ENCODE measurements around the gene NUDT1. TPM values are rescaled to one million over a fixed set of nuclear protein-coding genes. Genes with fewer than 3 reads are reported as not detected.

The NUDT1 gene
- total RNA-seq, 1 experiment from 2014 or later, result 47.4 TPM

GRCh38 chr7:2196381-2197378 lies 45.3 kb upstream of the NUDT1 start:
- no peak for DNase-seq (ENCODE audit: low read depth, low spot score)
- Histone ChIP-seq H3K79me2 (ENCODE audit: insufficient read depth, low read length) (peaks cover 8% of the 10 kb centered on the region), H3K4me3 (replicated peaks in 1 of 2; ENCODE audit: low read depth in 1 of 2, low read length in 2 of 2) (no peak overlapping the region), H3K9me2 (ENCODE audit: insufficient read depth) (no peaks in the 10 kb centered on the region), H3K9me3 (ENCODE audit: control insufficient read depth in 1 of 2, insufficient read depth in 1 of 2, low read depth in 1 of 2, low read length in 2 of 2) (peaks cover 0 to 11% of the 10 kb centered on the region in 2 experiments; a peak in 2 of 4 replicates), H3K9ac (ENCODE audit: low read length) (no peak overlapping the region), H3K36me3 (ENCODE audit: control insufficient read depth in 1 of 2, insufficient read depth in 2 of 2, low read length in 2 of 2) (peaks cover 3 to 28% of the 10 kb centered on the region in 2 experiments), H3K4me1 (ENCODE audit: control insufficient read depth in 1 of 2, insufficient read depth in 2 of 2, low read length in 2 of 2) (no peaks in the 10 kb centered on the region), H4K20me1 (ENCODE audit: insufficient read depth) (no peaks in the 10 kb centered on the region), H3K27ac (ENCODE audit: low read depth, low read length) (no peak overlapping the region), H3K4me2 (ENCODE audit: low read length) (no peak overlapping the region), H2AFZ (ENCODE audit: low read depth, low read length, poor library complexity, severe bottlenecking) (no peak overlapping the region), H3K27me3 (ENCODE audit: insufficient read depth, low read length) (no peaks in the 10 kb centered on the region)
- TF ChIP-seq SRF (IDR thresholded peaks at IDR 0.05; ENCODE audit: low read depth) (no peak), TCF7L2 (IDR thresholded peaks at IDR 0.05; ENCODE audit: borderline replicate concordance, extremely low read depth, insufficient read depth, insufficient read length) (no peak), SIN3A (IDR thresholded peaks at IDR 0.05; ENCODE audit: low read depth) (no peak), EGR1 (IDR thresholded peaks at IDR 0.05; ENCODE audit: low read depth) (no peak), POLR2AphosphoS5 (IDR thresholded peaks at IDR 0.05; ENCODE audit: low read depth, low read length) (no peak), EZH2 (IDR thresholded peaks at IDR 0.05) (no peak)
- ChIA-PET CTCF (no interaction called here), POLR2A (no interaction called here), RAD21 (ENCODE audit: low non-redundant PET in 1 of 2, low total read pairs in 2 of 2, uncharacterized antibody in 2 of 2, unreplicated experiment in 2 of 2) (no interaction called here)
- BruUV-seq (replicated peaks), result no TSS peak
- intact Hi-C loops (cut with micrococcal nuclease), result no loop called here
- ATAC-seq, result no peak

- Histone ChIP-seq H3K9me2 (ENCODE audit: insufficient read depth) (no peaks in the 10 kb centered on the region), H3K4me3 (replicated peaks in 1 of 2; ENCODE audit: low read depth in 1 of 2, low read length in 2 of 2) (no peak overlapping the region), H3K9me3 (ENCODE audit: control insufficient read depth in 1 of 2, insufficient read depth in 1 of 2, low read depth in 1 of 2, low read length in 2 of 2) (peaks cover 0 to 11% of the 10 kb centered on the region in 2 experiments; a peak in 2 of 4 replicates), H2AFZ (ENCODE audit: low read depth, low read length, poor library complexity, severe bottlenecking) (no peak overlapping the region), H3K9ac (ENCODE audit: low read length) (no peak overlapping the region), H3K27me3 (ENCODE audit: insufficient read depth, low read length) (no peaks in the 10 kb centered on the region), H3K36me3 (ENCODE audit: control insufficient read depth in 1 of 2, insufficient read depth in 2 of 2, low read length in 2 of 2) (peaks cover 3 to 28% of the 10 kb centered on the region in 2 experiments), H3K79me2 (ENCODE audit: insufficient read depth, low read length) (peaks cover 8% of the 10 kb centered on the region), H3K27ac (ENCODE audit: low read depth, low read length) (no peak overlapping the region), H3K4me2 (ENCODE audit: low read length) (no peak overlapping the region), H3K4me1 (ENCODE audit: control insufficient read depth in 1 of 2, insufficient read depth in 2 of 2, low read length in 2 of 2) (no peaks in the 10 kb centered on the region), H4K20me1 (ENCODE audit: insufficient read depth) (no peaks in the 10 kb centered on the region)
- TF ChIP-seq MAX (IDR thresholded peaks at IDR 0.05) (no peak), SP1 (IDR thresholded peaks at IDR 0.05; ENCODE audit: low read depth) (no peak), ZNF274 (IDR thresholded peaks at IDR 0.05; ENCODE audit: low read depth, low read length) (no peak), EZH2 (IDR thresholded peaks at IDR 0.05) (no peak)
- no TSS peak for BruUV-seq (replicated peaks)
- intact Hi-C loops (cut with micrococcal nuclease), result no loop called here
- CTCF ChIA-PET, result no interaction called here
- no peak for DNase-seq (ENCODE audit: low read depth, low spot score)
- ATAC-seq, result no peak
- POLR2A ChIA-PET, result no interaction called here
- RAD21 ChIA-PET (ENCODE audit: low non-redundant PET in 1 of 2, low total read pairs in 2 of 2, uncharacterized antibody in 2 of 2, unreplicated experiment in 2 of 2), result no interaction called here
These were observed 44.4 kb upstream of the NUDT1 start for GRCh38 chr7:2197436-2198155.
